GM19463 (cell line): ENCODE measurements around the gene ARHGAP22.
A peak's percentile ranks its signal among the peaks of the same experiment; 100 is the strongest.

Source experiments
- ATAC-seq: cut with Tn5 transposase; IDR thresholded peaks from one replicate; pipeline ENCODE4 v1.9.1; 2021; ENCODE audit warnings: mild to moderate bottlenecking, moderate library complexity; ENCODE audit not compliant: unreplicated experiment

The ARHGAP22 gene

DNA sequence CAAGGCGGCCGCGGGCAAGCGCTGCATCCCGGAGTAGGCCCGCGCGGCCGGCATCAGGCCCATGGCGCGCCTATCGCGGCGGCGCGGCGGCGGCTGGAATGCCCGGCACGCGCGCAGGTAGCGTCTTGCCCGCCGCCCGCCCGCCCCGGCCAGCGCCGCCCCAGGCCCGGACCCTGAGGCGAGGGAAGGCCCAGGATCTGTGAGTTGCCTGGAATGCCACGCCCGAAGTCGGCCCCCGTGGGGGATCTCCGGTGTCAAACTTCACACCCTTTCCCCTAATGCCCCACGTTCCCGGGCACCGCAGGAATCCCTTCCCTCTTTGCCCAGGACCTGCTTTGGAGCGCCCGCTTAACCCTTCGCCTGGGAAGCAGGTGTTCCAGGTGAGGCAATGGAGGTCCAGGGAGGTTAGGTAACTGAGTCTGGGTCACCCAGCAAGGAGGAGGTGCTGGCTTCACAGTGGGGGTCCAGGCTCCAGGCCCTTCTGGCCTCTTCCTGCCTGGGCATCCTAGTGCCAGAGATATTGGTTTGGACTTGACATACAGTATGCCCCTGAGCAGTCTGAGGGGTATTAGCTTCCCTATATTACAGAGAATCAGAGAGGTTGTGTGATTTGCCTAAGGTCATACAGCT is 138.1 kb downstream of the ARHGAP22 start:
- no peak for ATAC-seq

DNA sequence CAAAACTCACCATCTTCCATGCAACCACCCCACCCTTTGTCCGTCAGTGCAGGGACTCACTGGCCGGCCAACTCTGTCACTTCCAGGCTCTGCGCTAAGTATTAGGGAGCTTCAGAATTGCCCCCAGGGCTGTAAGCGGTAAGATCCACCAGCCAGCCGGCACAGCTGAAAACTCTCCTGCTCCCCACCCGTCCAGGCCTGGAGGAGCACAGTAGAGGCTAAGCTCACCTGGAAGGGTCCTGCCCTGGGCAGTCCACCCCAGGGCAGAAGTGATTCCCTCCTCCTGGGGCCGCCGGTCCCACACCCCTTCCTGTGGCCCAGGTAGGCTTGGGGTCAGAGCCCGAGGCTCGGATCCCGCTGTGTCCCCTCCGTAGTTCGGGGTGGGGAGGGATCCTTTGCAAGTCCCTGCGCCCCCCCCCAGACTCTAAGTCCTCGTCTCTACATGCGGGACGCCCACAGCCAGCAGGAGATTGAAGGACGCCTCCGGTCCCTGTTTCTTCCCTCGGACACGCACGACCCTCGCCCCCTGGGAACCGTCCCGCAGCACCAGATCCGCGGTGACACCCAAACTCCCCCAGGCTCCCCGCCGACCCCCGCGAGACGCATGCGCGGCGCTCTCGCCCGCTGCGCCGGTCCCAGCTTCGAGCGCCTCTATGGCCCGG is 138.9 kb downstream of the ARHGAP22 start:
- no peak for ATAC-seq

DNA sequence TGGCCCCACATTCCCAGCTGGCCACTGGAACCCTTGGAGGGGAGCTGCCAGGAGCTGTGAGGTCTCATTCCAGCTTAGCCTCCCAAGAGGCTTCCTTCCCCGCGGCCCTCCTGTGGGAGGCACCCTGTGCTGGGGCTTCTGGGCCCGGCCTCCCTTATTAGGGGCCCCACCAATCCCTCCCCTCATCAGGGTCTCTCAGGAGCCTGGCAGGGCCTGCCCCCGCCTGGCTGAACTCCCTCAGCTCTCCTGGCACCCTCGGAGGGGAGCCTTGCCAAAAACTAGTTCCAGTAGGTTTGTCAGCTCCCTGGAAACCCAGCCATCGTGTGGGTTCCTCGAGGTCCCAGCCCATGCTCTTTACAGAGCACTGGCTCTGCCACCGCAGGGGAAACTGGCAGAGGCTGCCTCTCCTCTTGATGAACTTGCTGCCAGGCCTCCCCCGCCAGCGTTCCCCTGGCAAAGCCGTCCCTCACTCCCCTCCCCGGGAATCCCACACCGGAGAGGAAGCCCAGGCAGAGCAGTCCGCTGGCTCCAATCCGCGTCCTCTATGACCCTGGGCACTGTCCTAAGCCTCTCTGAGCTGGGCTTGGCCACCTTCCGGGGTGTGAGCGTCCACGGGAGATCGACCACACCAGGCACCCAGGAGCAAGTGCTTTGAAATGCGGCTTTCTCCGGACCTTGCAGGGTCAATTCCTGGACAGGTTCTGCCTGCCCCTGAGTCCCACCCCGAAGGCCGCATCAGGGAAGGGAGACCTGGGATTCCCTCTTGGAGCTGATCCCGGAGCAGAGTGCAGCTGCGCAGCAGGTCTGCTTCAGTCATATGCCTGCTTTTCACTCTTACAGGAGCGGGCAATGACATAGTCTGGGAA is 139.8 kb downstream of the ARHGAP22 start:
- no peak for ATAC-seq

- no peak for ATAC-seq
Measured at GRCh38 chr10:48464121-48464870, 140.6 kb downstream of the ARHGAP22 start.

- no peak for ATAC-seq
Measured at GRCh38 chr10:48463318-48464003, 141.4 kb downstream of the ARHGAP22 start.

- ATAC-seq, result no peak
Measured at GRCh38 chr10:48462482-48463020, 142.3 kb downstream of the ARHGAP22 start.

DNA sequence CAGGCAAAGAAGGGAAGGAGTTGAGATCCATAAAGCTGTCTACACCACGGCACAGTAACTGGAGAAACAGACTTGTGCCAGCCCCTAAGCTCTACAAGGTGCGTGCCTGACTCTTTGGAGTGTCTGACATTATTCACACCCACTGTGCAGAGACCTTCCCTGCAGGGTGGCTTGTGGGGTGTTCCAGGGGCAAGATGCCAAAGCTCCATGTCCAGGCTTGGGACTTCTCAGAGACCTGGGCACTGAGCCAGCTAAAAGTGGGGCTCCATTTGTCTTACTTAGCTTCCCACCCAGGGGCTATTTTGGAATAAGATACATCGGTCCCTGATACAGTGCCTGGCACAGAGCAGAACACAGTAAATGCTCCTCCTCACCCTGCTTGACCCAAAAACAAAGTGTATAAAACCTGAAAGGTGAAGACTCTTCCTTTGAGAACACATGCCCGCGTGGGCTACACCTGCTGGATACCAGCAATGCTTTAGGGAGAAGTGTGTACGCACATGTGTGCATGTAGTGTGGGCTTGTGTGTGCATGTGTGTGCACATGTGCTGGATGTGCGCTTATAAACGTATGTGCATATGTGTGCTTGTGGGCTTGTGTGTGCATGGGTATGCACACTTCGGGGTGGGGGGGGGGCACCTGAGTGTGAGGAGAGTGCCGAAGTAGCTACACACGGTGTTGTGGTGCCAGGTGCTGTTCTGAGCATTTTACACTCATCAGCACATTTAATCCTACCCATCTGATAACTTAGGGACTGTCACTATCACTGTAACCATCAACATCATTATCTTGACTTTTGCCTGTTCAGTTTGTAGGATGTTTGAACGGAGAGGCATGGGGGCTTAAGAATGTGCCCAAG is 143.0 kb downstream of the ARHGAP22 start:
- ATAC-seq, result no peak

- no peak for ATAC-seq
Measured at GRCh38 chr10:48460182-48460581, 144.7 kb downstream of the ARHGAP22 start.

DNA sequence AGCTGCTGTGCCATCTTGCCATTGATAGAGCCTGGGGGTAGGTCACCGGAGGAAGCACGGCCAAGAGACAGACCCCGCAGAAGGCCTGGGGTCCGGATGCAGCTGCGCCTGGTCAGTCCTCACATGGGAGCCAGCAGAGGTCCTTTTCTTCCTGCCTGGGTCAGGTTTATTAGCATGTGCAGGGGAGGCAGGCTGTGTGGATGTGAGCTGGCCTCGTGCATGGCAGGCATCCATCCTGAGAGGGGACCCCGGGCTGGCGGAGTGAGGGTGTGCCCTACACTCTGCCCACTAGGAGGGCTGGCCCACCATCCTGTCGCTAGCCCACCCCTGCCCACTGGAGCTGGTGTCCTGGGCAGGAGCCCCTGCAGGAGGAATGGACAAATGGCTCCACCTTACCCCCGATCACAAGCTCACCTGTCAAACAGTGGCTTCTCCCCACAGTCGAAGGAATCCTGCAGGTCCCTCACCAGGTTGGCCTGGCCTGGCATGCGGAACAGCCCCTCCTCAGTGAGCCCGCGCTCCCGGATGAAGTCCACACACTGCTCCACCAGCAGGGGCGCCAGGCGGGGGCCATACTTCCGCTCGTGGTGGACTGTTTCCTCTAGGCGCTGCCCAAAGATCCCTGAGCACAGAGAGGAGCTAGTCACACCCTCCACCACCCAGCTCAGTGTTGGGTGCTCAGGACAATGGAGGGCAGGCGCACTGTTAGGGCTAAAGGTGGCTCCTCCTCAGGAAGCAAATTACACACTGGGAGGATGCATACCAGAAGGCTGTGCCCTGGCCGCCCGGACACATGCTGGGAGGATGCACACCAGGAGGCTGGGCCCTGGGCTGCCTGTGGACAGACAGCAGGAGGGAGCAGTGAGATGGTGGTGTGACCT is 145.4 kb downstream of the ARHGAP22 start:
- ATAC-seq, result no peak

GRCh38 chr10:48458662-48459048 is 146.2 kb downstream of the ARHGAP22 start:
- no peak for ATAC-seq

DNA sequence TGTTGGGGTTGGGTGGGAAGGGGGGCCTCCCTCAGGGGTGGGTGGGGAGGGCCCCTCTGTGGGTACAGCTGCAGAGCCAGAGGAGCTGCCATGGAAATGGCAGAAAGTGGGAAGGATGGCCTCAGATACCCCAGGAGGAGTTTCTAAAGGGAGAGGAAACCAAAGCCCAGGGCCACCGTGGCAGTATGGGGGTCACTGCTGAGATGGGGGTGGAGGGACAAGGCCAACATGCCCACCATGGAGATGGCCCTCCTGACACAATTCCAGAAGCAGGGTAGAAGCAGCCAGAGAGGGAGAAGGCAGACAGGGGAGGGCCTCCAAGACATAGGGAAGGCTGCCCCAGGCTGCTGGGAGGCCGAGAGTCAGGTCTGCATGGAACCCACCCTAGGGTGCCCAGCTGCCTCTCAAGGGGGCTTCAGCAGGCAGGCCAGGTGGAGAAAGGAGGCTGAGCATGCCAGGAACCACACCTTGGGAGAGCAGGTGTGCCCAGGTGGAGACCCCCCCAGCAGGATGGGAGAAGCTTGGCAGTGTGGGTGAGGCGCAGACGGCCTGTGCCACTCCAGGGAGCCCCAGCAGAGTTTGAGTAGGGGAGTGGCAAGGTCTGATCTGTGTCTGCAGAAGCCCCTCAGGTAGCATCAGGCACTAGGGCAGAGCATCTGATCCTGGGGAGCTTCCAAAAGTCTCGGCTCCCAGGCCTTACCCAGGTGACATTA is 146.8 kb downstream of the ARHGAP22 start:
- ATAC-seq, result no peak

- ATAC-seq, result peak; percentile 61
Measured at GRCh38 chr10:48456808-48457761, 147.8 kb downstream of the ARHGAP22 start.

DNA sequence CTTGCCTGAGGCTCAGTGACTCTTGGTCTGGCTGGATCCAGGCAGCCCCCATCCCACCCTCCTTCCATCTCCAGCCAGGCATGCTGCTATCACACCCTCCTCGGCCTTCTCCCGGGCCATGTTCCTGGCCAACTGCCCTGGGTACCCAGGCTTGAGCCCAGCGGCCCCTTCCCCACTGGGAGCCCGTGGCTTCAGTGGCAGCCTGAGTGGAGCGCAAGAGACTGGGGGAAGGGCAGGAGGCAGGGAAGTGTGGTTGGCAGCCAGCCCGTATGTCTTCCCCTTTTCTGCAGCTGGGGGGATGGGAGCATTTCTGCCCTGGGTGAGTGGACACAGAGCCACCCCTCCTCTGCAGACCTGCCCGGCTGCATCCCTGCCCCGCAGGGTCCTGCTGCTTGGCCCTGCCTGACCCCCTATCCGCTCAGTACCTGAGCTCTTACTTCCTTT is 148.5 kb downstream of the ARHGAP22 start:
- no peak for ATAC-seq

DNA sequence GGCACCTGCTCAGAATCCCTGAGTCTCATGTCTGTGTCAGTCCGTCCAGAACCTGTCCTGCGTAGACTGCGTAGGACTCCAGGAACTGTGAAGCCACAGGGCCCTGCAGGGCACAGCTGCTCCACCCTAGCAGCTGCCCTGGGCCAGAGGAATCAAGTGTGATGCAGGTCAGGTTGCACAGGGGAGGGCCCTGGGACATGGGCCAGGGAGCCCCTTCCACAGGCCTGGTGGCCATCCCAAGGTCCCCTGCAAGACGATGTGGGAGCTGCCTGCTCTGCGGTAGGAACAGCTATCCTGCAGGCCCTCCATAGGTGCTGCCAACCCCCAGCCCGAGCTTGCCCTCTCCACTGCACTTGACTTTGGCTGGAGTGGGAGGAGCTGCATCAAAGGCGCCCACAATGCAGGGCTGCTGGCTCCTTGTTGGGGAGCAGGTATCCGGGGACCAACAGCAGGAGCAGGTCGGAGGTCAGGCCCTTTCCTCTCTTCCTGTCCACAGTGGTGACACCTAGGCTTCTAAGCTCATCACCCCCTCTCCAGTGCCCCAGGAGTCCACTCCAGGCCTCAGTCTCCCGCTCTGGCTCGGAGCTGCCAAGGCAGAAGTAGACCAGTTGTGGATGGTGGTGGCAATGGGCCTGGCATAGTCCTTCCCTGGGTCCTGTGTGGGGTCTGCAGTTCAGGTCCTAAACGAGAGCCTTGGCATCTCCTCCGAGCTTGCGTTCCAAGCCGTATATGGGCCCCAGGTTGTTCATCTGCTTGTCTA is 149.3 kb downstream of the ARHGAP22 start:
- ATAC-seq, result no peak

- no peak for ATAC-seq
Measured at GRCh38 chr10:48455055-48455391, 149.8 kb downstream of the ARHGAP22 start.
